Endothelial cell of umbilical vein (primary cell): Measurements from ENCODE around the gene NCAPG2. TPM values are rescaled to one million over a fixed set of nuclear protein-coding genes. Genes with fewer than 3 reads are reported as not detected.

Source experiments
- BruUV-seq: library from RNA; stranded (reverse); fragments of 400-500 nt; replicated peaks from 2 replicates; lab custom pipeline; 2021; lab: Mats Ljungman, UMichigan
- CTCF ChIA-PET: fragments of 300-600, 350-600 bp; sonication (Branson Sonifier 250); formaldehyde crosslinking; loops from one replicate; lab custom pipeline; 2021; ENCODE audit warnings: antibody characterized with exemption, inconsistent platforms; lab: Charles Lee
- POLR2A ChIA-PET: fragments of 300-600, 350-600 bp; sonication (Branson Sonifier 250); formaldehyde crosslinking; loops from one replicate; lab custom pipeline; 2021; ENCODE audit warnings: antibody characterized with exemption, inconsistent platforms; lab: Charles Lee
- DNase-seq: peaks from one replicate; pipeline ENCODE4 v3.0.0-alpha.2; 2011; ENCODE audit warnings: low read depth, low spot score
- FAIRE-seq: peaks from 2 replicates; lab custom pipeline; 2011; peaks lifted over from hg19 to GRCh38; lab: Jason Lieb, UNC
- H2AFZ ChIP-seq: 2 replicates; pipeline ENCODE4 v1.6.0; 2012; ENCODE audit warnings: low read depth, low read length, control low read depth, inconsistent platforms
- H3K27ac ChIP-seq: 2 replicates; pipeline ENCODE4 v1.5.1; 2011; ENCODE audit warnings: low read depth, mild to moderate bottlenecking, control low read depth, low read length, moderate library complexity; ENCODE audit not compliant: insufficient read depth
- H3K27me3 ChIP-seq, 2 experiments: 2 replicates each; pipeline versions ENCODE4 v1.6.0 to v1.6.1; 2011; ENCODE audit warnings: low read length in 2 of 2, mixed read lengths in 1 of 2; ENCODE audit not compliant: control insufficient read depth in 2 of 2, insufficient read depth in 2 of 2
- H3K36me3 ChIP-seq, 2 experiments: 2 replicates in 1 of 2; 3 replicates in 1 of 2; pipeline ENCODE4 v1.5.1; 2011; ENCODE audit warnings: low read length in 2 of 2, mild to moderate bottlenecking in 1 of 2, moderate library complexity in 1 of 2; ENCODE audit not compliant: control insufficient read depth in 2 of 2, insufficient read depth in 2 of 2; ENCODE audit errors: extremely low read depth in 1 of 2
- H3K4me1 ChIP-seq: 3 replicates; pipeline ENCODE4 v1.5.1; 2011; ENCODE audit warnings: mild to moderate bottlenecking, low read length; ENCODE audit not compliant: control insufficient read depth, insufficient read depth; ENCODE audit errors: extremely low read depth
- H3K4me2 ChIP-seq: 2 replicates; pipeline ENCODE4 v1.6.1; 2011; ENCODE audit warnings: low read length, control low read depth, mixed read lengths; ENCODE audit not compliant: insufficient read depth
- H3K4me3 ChIP-seq, 3 experiments: fragments of 200-600 bp in 1 of 3; sonication (generic), shearing (Covaris generic) in 1 of 3; replicated peaks in 1 of 3; 2 replicates each; pipeline ENCODE4 v1.5.1; 2011 to 2016; ENCODE audit warnings: control low read depth in 3 of 3, low read length in 3 of 3, mild to moderate bottlenecking in 2 of 3, inconsistent platforms in 1 of 3, low read depth in 1 of 3, moderate library complexity in 1 of 3; ENCODE audit not compliant: insufficient read depth in 1 of 3
- H3K79me2 ChIP-seq: 2 replicates; pipeline ENCODE4 v1.6.0; 2012; ENCODE audit warnings: low read length, inconsistent platforms; ENCODE audit not compliant: control insufficient read depth, insufficient read depth
- H3K9ac ChIP-seq: replicated peaks from 2 replicates; pipeline ENCODE3; 2011; ENCODE audit warnings: low read length, control low read depth; ENCODE audit not compliant: insufficient read depth; ENCODE audit errors: extremely low read depth
- H3K9me1 ChIP-seq: replicated peaks from 3 replicates; pipeline ENCODE4 v1.6.0; 2011; ENCODE audit warnings: mild to moderate bottlenecking, low read length; ENCODE audit not compliant: control insufficient read depth, insufficient read depth; ENCODE audit errors: extremely low read depth
- H3K9me3 ChIP-seq: replicated peaks from 2 replicates; pipeline ENCODE4 v1.5.1; 2012; ENCODE audit warnings: low read length, inconsistent platforms; ENCODE audit not compliant: control insufficient read depth, insufficient read depth
- H4K20me1 ChIP-seq: replicated peaks from 2 replicates; pipeline ENCODE3; 2011; ENCODE audit warnings: mild to moderate bottlenecking, low read length; ENCODE audit not compliant: control insufficient read depth, insufficient read depth; ENCODE audit errors: extremely low read depth
- CTCF ChIP-seq, 2 donors: IDR thresholded peaks; 1 replicate in 1 of 2; 2 replicates in 1 of 2; pipeline ENCODE4 v1.5.1; 2011; ENCODE audit warnings: low read length in 2 of 2, mild to moderate bottlenecking in 2 of 2, moderate library complexity in 2 of 2, control low read depth in 1 of 2, inconsistent platforms in 1 of 2, low read depth in 1 of 2; ENCODE audit not compliant: insufficient read depth in 1 of 2; ENCODE audit errors: extremely low read depth in 1 of 2
- EZH2 ChIP-seq: IDR thresholded peaks from 2 replicates; pipeline ENCODE4 v1.6.1; 2012; ENCODE audit warnings: borderline replicate concordance, low read depth, mild to moderate bottlenecking, moderate library complexity, low read length, inconsistent platforms; ENCODE audit not compliant: severe bottlenecking
- FOS ChIP-seq: IDR thresholded peaks from 2 replicates; pipeline ENCODE4 v1.6.1; 2011; ENCODE audit warnings: mild to moderate bottlenecking, low read length, moderate library complexity, borderline replicate concordance; ENCODE audit not compliant: insufficient read depth
- GATA2 ChIP-seq: IDR thresholded peaks from 2 replicates; pipeline ENCODE4 v1.7.0; 2011; ENCODE audit warnings: low read depth, mild to moderate bottlenecking, moderate library complexity, mixed read lengths, low read length; ENCODE audit not compliant: insufficient read length, insufficient read depth
- JUN ChIP-seq: IDR thresholded peaks from 2 replicates; pipeline ENCODE4 v1.6.1; 2011; ENCODE audit warnings: borderline replicate concordance, low read depth; ENCODE audit not compliant: insufficient read length, insufficient read depth
- MAX ChIP-seq: IDR thresholded peaks from 2 replicates; pipeline ENCODE4 v1.6.1; 2011; ENCODE audit not compliant: insufficient read depth, insufficient read length
- MYC ChIP-seq: IDR thresholded peaks from one replicate; pipeline ENCODE4 v1.6.1; 2011; ENCODE audit warnings: mild to moderate bottlenecking, low read depth, low read length
- POLR2A ChIP-seq: IDR thresholded peaks from 2 replicates; pipeline ENCODE4 v1.6.1; 2012; ENCODE audit warnings: low read depth, mild to moderate bottlenecking, control low read depth, low read length
- POLR2AphosphoS5 ChIP-seq: IDR thresholded peaks from 2 replicates; pipeline ENCODE4 v1.6.1; 2012; ENCODE audit warnings: low read depth, mild to moderate bottlenecking, control low read depth, low read length, moderate library complexity; ENCODE audit not compliant: insufficient read depth
- dilution Hi-C: fragments of 300-500 bp; cut with MboI; formaldehyde crosslinking; loops from one replicate; pipeline ENCODE4 v1.15.0; 2019; ENCODE audit warnings: low sequenced_read_pairs; ENCODE audit not compliant: extremely low pct_ligation_motif_present
- intact Hi-C: fragments of 100-400 bp; cut with micrococcal nuclease; formaldehyde crosslinking; loops from one replicate; pipeline ENCODE4 v1.10.0; 2022
- polyA plus RNA-seq, 4 experiments: library from polyadenylated mRNA; depleted of rRNA in 3 of 4; stranded (reverse) in 3 of 4; unstranded in 1 of 4; fragments of >200 nt; gene quantifications; 2 replicates each; pipeline versions ENCODE4 v1.2.1 to v1.2.3, GENCODE V29; 2011 to 2012; ENCODE audit warnings: missing spikeins in 1 of 4
- total RNA-seq: library from RNA; stranded (reverse); gene quantifications from 2 replicates; pipeline ENCODE4 v1.2.3, GENCODE V29; 2021

NCAPG2 gene
- total and polyA plus RNA-seq, 2 donors (not counting 3 experiments of a cell fraction or from before 2014, with no cell fraction given), result 19.2 to 62.3 TPM

- Histone ChIP-seq H3K27me3 (no peaks in the 10 kb centered on the region), H2AFZ (no peak overlapping the region), H3K79me2 (no peaks in the 10 kb centered on the region), H3K9ac (no peak overlapping the region), H3K9me3 (no peaks in the 10 kb centered on the region), H3K4me2 (no peak overlapping the region), H3K36me3 (peaks cover 0 to 10% of the 10 kb centered on the region in 2 experiments), H3K4me3 (no peak overlapping the region), H3K27ac (no peak overlapping the region), H4K20me1 (no peaks in the 10 kb centered on the region), H3K9me1 (no peaks in the 10 kb centered on the region), H3K4me1 (peaks cover 22% of the 10 kb centered on the region)
- FAIRE-seq (no peak), DNase-seq (no peak)
- POLR2A ChIA-PET, result no interaction called here
- no TSS peak for BruUV-seq
- dilution Hi-C loops, result no loop called here
- no peak for TF ChIP-seq JUN
- no peak for TF ChIP-seq GATA2
- no peak for TF ChIP-seq MYC
- no peak for TF ChIP-seq FOS
- TF ChIP-seq EZH2, result no peak
- no peak for TF ChIP-seq MAX
- no peak for TF ChIP-seq POLR2AphosphoS5
- no peak for TF ChIP-seq CTCF (IDR thresholded peaks at IDR 0.05; ENCODE audit: extremely low read depth in 1 of 2, insufficient read depth in 1 of 2, low read depth in 1 of 2, low read length in 2 of 2)
- TF ChIP-seq POLR2A, result no peak
- CTCF ChIA-PET, result interaction anchor here (0.8 to 4.3 kb wide), 2 partner anchors 48 to 234 kb away, joined by 4 to 39 read pairs; no protein-coding TSS in a partner anchor
- intact Hi-C loops, result no loop called here
These were observed 38.6 kb upstream of the NCAPG2 start for GRCh38 chr7:158743219-158743618.
